Inflammatory macrophage treated with lipopolysaccharide for 4 hours (primary cell): ENCODE data around the gene MSL3.

Experiments used
- DNase-seq: peaks from one replicate; pipeline ENCODE4 v3.0.0-alpha.2; 2020

MSL3 gene

DNA sequence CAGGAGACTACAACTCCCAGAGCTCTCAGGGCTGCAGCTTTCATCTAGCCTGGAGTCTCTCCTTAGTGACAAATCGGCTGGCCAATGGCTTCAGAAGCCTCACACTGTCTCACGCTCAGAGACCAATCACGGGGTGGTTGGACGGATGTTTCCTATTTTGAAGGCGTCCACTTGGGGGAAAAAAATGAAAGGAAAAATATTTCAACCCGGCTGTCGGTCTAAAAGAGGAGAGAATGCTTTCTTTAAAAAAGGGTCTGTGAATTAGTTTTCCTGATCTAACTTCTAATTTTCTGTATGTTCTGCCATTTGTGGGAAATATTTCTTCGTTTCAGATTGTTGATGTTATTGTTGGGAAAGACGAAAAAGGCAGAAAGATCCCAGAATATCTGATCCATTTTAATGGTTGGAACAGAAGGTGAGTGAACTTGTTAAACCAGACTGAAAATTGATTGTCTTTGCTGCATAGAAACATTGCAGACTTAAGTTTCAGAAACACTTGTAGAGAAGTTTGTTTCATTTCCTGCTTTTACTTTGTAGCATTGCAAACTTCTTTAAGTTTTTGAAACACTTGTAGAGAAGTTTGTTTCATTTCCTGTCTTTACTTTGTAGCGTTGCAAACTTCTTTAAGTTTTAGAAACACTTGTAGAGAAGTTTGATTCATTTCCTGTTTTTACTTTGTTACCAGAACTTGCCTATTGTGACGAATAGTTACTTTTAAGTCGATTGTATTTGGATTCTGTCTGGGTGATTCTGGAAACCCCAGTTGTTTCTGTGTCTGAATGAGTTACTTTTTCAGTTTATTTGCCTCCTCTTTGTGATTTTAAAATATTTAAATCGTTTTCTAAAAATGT lies 1.6 kb downstream of the MSL3 start:
- DNase-seq, result peak; percentile 90

DNA sequence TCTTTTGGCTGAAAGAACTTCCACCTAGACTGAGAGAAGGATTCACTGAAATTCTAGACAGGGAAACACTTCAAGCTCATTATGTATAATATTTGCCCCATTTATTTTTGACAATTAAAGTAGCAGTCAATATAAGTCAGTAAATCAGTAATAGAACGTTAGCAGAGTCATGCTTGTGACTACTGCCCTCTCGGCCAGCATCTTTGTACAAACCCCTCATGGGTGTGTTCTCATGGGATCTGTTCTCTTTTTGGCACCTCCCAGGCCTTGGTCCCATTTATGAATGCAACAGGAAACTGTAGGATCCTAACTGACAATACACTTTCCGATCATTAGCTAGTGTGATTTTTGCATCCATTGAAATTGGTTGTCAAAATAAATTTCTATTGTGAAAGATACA lies 2.9 kb downstream of the MSL3 start:
- peak; percentile 36 for DNase-seq

DNA sequence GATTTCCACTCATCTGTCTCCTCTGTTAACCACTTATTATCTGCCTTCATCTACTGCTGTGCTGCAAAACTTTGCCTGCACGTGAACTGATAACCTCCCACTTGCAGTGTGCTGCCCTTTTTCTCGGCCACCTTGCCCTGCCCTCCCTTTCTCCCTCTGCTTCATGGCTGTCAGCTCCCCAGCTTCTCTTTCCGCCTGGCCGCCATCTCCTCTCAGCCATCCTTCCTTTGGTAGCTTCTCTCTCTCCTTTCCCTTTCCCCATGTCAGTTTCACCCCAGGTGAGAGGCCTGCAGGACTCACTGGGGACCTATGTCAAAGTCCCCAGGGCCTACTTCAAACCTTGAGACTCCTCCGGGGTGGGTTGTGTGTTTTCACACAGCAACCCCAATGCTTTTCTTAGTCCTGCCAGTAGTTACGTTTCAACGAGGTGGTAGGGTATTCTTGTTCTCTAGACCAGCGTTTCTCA lies 6.6 kb downstream of the MSL3 start:
- no peak for DNase-seq

DNA sequence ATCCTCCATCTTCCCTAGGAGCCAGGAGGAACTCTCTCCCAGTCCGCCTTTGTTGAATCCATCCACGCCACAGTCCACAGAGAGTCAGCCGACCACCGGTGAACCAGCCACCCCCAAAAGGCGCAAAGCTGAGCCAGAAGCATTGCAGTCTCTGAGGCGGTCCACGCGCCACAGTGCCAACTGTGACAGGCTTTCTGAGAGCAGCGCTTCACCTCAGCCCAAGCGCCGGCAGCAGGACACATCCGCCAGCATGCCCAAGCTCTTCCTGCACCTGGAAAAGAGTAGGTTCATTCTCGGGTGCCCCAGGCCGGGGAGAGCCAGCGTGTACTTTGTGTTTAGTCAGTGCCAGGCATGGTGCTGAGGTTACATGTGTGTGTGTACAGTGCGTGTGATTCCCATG lies 7.4 kb downstream of the MSL3 start:
- DNase-seq, result no peak

DNA sequence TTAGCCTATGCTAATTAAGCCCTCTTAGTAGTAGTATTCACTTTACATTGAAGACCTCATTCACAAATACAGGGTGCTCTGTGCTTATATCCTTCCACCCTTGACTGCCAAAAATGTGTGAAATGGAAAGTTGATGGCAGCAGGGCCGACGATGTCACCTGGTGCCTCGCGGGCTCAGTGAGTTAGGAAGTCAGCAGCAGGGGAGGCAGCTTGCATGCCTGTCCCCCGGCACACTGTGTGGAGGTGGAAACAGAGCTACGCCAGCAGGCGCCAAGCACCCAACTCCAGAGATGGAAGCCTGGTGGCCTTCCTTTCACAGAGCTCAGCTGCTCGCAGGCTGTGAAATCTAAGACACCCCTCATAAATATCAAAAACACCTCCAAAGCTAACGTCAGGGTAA lies 8.4 kb downstream of the MSL3 start:
- no peak for DNase-seq

DNA sequence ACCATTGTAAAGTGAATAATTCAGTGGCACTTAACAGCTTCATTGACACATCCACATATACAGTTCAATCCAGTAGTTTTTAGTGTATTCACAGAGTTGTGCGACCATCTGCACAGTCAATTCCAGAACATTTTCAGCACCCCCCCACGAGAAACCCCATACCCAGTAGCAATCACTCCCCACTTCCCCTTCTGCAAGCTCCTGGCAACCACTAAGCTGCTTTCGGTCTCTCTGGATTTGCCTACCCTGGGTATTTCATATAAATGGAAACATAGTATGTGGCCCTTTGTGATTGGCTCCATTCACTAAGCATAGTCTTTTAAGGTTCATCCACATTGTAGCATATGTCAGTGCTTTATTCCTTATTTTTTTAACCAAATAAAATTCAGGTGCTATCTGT lies 10.0 kb downstream of the MSL3 start:
- peak; percentile 49 for DNase-seq

DNA sequence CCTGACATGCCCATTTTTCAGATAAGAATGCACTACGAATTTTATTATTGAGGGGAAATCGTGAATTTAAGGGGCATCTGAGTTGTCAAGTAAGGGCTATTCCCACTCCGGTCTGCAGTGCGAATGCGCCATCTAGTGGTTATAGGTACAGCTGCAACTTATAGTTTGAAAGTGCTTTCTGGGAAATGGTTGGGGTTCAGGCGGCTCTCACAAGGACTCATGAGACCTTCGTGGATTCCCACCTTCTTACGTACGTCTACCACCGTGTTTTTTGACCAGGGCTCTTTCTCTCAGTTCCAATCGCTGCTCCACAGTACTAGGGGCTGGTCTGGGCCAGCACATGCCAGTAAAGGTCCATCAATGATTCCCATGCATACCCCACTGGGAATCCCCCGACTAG lies 12.3 kb downstream of the MSL3 start:
- DNase-seq, result peak; percentile 37

DNA sequence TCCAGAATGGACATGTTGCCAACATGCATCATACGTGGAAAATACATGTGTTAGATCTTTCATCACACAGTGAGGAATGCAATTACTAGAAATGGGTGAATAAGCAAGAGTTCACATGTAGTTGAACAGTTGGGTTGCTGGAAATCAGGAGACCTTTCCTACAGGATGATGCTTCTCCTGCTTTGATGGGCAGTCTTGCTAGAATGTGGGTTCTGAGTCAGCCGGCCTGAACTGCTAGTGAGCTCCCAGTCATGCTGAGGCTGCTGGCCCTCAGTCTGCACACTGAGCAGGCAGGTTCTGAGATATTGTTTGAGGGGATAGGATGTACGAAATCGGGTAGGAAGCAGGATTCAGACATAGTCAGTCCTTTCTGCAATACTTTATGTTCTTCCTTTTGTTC lies 20.2 kb downstream of the MSL3 start:
- DNase-seq, result no peak

DNA sequence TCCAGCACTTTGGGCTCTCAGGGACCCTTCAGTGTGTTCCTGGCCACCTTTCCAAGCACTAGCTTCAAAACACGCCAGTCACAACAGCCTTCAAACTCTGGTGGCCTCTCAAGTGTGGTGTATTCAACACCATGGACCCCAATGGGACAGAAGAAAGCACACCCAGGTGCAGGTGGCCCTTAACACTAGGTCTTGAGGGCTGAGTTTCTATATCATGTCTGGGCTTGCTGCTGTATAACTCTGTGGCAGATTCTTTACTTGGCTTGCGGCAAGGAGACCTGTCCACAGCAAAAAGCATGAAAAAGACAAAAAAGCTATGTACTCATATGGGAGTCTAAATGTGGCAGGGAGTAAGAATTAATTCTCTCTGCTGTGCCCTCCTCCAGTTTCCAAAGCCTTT lies 23.1 kb downstream of the MSL3 start:
- no peak for DNase-seq

DNA sequence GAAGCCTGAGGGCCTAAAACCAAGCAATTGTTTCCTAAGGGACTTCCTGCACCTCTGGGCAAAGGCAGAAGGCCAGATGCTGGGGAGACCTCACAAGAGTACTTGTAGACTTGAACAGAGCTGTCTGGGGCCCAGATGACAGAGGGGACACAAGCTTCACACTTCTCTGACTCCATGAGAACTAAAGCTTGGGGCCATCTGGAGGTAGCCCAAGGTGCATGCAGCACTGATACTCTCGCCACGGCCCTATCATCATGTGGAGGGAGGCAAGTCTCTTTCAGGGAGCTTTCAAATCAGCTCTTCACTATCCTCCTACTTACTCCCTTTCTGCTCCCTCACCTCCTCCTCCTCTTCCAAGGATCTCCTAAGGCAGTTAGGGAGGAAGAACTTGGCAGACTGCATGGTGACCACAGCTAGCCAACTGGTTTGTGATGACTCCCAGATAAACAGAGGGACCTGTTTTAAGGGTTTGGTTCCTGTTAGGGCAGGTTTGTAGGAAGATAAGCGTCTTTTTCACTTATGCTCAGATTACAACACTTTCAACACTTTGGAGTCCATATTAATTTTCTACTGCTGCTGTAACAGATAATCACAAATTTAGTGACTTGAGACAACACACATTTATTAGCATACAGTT lies 23.8 kb downstream of the MSL3 start:
- DNase-seq, result no peak

DNA sequence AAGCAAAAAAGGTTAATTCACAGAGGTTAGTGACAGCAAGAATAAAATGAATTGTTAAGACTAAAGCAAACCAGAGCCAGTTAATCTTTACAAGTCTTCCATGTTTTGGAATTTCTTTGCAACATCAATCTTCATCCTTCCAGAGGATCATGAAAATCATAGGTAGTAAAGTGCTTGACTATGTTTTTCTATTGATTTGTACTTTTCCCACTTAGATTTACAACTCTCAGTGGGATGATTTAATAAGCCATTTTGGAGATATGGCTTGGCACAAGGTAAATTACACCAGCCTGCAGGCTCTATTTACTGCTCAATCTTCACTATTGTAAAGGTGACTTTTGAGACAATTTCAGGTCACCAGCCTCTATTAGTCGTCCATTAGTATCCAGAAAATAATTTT lies 26.5 kb downstream of the MSL3 start:
- DNase-seq, result no peak

DNA sequence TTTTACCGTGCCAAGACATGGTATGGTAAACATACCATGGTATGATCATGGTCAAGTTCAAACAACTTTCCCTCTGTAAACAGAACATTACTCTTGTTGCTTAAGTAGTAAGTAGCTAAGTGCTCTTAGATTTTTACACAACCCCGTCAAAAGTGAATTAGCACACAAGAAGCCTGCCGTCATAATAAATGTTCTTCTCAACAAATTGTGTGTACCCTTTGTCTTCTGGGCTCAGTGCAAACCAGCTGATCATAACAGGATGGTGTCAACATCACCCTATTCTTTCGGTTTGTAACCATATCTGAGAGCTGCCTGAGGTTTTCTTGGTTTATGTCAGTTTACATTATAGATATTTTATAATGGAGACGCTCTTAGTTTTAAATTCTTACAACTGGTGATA lies 28.8 kb downstream of the MSL3 start:
- DNase-seq, result no peak

DNA sequence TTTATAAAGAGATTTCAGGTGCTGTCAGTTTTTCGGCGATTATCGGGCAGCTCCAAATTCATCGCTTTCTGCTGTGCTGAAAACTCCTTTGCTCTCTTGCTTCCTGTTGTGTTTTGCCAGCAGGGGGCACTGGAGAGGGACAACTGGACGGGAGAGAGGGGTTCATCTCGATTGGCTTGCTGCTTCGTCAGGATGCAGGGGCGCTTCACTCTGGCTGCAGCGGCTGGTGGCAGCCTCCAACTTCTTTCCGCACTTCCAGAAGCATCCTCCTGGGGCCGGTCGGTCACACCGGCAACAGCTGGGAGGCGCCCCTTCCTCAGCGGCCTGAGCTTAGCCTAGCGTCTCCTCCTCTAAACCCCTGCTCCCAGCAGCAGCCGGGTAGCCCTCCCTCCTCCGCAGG lies 29.5 kb downstream of the MSL3 start:
- DNase-seq, result peak; percentile 43

DNA sequence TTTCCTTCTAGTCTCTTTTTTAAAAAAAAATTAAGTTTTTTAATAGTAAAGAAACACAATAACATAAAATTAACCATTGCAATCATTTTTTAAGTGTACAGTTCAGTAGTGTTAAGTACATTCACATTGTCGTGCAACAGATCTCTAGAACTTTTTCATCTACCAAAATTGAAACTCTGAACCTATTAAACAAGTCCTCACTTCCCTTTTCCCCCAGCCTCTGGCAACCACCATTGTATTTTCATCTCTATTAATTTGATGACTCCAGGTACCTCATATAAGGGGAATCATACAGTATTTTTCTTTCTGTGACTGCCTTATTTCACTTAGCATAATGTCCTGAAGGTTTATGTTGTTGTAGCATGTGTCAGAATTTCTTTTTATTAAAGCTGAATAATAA lies 31.8 kb downstream of the MSL3 start:
- DNase-seq, result no peak

DNA sequence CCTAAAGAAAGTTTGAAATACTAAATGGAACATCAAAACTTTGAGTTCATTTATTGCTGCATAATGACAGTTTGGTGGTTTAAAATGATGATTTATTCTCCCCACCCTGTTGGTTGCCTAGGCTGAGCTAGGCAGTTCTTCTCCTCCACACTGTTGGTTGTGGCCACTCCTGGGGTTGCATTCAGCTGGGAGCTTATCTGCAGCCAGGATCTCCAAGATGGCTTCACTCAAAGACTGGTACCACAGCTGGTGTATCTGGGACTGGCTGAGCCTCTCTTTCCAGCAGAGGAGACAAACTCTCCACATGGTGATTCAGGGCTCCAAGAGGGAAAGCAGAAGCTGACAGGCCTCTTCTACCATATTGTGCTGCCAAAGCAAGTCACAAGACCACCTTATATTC lies 33.1 kb downstream of the MSL3 start:
- no peak for DNase-seq

DNA sequence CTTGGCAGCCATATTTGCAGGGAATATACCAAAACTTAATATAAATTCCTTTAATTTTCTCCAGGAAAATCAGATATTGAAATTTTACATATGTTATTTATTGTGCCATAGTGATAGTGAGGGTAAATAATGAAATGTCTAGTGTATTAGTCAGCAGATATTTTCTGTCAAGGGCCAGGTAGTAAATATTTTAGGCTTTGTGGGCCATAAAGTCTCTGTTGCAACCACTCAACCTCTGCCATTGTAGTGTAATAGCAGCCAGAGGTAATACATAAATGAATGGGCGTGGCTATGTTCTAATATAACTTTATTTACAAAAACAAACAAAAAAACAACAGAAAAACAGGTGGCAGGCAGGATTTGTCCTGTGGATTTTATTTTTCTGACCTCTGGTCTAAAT lies 33.5 kb downstream of the MSL3 start:
- DNase-seq, result no peak

DNA sequence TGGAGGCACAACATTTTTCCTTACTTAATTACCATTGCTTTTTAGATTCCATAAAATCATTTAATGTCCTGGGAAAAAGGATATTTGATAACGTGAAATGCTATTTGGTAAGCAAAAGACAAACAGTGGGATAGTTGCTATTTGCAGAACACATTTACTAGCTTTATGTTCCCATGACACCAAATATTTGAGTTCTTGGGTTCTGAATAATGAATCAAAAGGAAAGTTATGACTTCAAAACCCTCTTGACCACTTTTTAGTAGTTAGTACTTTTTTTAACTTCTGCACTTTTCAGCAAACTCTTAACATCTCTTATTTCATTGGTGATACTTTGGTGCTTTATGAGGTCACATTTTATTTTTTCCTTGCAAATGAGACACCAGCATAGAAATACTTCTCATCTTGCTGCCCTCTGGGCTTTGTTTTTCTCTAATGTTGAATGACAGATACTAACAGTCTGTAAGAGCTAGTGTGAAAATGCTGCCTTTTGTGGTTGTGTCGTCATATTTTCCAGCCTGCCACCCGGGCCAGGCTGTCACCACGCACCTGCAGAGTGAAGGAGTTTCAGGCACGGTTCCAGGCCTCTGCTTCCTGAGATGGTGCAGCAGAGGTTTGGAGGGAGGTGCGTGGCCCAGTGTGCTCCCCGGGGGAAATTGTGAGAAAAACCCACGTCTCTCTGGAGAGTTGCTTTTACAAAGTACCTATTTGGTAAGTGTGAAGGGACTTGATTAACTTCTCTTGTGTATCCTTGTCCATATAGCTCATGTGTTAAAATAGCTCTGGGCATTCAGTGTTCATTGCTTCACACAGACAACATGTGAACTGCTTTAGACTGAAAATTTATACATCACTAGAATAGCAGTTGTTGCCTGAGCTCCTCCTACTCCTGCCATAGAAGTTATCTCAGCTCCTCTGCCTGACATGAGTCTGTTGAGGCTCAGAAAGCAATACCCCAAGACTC lies 34.7 kb downstream of the MSL3 start:
- DNase-seq, result no peak

DNA sequence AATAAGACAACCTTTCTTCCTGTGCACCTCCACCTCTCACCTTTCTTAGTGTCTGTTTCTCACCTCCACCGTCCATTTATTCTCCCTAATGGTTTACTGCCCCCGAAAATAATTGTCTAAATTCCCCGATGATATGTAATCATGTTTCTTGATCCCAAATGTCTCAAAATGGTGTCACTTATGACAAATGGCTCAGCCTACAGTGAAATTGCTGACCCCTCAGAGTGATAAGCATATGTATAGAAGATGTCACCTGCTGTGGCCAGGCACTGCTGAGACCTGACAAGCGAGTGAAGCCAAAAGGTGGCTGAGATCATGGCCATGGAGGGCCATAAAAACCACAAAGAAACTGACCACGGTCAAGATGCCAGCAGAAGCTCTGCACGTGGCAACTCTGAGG lies 35.7 kb downstream of the MSL3 start:
- DNase-seq, result no peak

DNA sequence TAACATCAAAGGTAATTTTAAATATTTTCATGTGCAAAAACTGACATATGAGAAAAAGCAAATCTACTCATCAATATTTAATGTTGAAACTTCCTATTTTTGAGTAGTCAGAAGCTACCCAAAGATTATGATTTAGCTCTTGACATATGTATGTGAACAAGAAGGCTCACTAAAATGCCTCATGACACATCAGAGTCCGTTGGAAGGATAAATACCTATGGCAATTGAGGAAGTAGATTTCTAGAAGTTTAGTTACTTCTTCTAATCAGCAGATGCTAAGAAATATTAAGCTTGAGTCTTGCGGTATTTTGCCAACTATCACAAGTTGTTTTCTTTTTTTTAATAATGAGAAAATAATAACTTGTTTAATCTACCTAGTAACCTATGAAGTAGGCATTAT lies 55.3 kb downstream of the MSL3 start:
- DNase-seq, result no peak
